ENCODE measurements around the gene OPRL1.

DNA sequence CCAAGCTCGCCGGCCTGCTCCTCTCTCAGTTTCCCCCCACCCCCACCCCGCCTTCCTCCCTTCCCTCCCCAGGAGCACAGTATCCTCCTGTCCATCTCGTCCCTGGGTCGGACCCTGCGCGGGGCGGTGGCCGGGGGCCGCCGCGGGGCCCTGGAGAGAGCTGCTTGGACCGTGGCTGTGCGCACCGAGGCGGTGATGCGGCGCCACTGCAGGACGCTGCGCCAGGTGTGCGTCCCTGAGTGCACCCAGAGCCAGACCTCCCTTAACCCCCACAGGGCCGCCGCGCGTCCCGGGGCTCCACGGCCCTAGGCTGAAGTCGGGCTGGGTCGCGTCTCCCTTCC is 41.7 kb upstream of the OPRL1 start:
- TF ChIP-seq, protein P1, sequence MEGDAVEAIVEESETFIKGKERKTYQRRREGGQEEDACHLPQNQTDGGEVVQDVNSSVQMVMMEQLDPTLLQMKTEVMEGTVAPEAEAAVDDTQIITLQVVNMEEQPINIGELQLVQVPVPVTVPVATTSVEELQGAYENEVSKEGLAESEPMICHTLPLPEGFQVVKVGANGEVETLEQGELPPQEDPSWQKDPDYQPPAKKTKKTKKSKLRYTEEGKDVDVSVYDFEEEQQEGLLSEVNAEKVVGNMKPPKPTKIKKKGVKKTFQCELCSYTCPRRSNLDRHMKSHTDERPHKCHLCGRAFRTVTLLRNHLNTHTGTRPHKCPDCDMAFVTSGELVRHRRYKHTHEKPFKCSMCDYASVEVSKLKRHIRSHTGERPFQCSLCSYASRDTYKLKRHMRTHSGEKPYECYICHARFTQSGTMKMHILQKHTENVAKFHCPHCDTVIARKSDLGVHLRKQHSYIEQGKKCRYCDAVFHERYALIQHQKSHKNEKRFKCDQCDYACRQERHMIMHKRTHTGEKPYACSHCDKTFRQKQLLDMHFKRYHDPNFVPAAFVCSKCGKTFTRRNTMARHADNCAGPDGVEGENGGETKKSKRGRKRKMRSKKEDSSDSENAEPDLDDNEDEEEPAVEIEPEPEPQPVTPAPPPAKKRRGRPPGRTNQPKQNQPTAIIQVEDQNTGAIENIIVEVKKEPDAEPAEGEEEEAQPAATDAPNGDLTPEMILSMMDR (IDR thresholded peaks at IDR 0.05) = no peak
- TF ChIP-seq POLR2A (IDR thresholded peaks at IDR 0.05) = no peak

Measured in esophagus squamous epithelium (tissue), 4 donors.